GM19467 (cell line): ENCODE measurements around the gene MYO16.
A peak's percentile ranks its signal among the peaks of the same experiment; 100 is the strongest.
"Not testable (repeated sequence)": the region's sequence is repeated elsewhere in the genome, so short reads cannot be mapped to it uniquely, and the experiment has no call there.

Source experiments
- ATAC-seq: cut with Tn5 transposase; IDR thresholded peaks from one replicate; pipeline ENCODE4 v1.9.1; 2021; ENCODE audit warnings: mild to moderate bottlenecking, moderate library complexity; ENCODE audit not compliant: unreplicated experiment

Gene MYO16

DNA sequence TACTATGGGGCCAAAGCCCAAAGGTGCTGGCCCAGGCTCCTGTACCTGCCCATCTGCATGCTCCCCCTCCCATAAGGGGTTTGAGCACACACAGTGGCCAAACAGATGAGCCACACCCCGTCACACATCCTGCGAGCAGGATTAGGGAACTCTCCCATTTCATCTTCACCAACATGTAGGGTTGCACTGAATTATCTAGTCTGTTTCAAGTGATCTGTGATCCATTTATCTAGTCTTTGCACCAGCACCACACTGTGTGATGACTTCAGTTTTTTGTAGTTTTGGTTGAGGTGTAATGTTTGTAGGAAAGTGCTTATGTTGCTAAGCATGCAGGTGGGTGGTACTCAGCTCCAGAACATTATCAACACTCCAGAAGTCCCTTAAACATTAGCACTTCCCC is 249.3 kb downstream of the MYO16 start:
- ATAC-seq, result no peak

DNA sequence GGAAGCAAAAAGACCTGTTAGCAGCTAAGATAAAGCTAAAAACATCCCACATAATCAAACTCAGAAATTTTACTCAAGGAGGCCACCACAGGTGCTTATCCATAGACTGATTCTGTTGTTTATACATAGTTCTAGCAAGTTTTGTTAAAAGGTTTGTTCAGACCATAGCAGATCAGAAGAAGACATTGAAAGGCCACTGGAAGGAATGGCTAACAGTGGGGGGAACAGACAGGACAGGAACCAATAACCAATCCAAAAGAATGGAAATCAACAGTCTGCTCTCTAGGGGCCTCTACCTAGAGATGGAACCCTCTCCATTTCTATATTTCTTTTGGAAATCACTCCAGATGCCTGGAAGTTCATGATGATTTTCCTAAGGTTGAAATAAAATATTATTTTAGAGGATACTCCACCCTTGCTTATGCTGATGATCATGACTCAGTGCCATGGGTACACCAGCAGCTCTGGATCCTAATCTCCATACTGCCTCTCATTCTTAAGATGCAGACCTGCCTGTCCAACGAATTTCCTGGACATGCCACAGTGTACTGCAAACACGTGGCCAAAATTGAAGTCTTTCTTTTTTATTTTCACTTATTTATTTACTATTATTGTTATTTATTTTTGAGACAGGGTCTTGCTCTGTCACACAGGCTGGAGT is 260.0 kb downstream of the MYO16 start:
- no peak for ATAC-seq

DNA sequence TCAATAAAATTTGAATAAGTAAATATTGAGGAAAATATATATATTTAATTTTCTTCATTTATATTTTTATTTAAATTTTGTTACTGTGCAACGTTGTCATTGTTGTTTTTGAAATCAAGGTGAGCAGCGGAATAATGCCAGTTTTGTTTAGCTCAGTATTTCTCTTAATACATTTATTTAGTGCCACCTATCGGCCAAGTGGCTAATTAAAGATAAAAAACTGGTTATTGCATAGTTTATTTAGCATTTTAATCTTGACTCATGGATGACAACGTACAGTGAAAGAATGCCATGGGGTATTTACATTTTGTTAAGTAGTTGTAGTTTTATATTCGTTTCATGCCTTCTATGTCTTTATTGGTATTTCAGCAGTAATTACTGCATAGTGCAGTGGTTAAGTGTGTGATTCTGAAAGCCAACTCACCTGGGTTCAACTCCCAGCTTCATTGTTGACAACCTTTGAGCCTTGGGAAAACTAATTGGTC is 265.9 kb downstream of the MYO16 start:
- ATAC-seq, result no peak

DNA sequence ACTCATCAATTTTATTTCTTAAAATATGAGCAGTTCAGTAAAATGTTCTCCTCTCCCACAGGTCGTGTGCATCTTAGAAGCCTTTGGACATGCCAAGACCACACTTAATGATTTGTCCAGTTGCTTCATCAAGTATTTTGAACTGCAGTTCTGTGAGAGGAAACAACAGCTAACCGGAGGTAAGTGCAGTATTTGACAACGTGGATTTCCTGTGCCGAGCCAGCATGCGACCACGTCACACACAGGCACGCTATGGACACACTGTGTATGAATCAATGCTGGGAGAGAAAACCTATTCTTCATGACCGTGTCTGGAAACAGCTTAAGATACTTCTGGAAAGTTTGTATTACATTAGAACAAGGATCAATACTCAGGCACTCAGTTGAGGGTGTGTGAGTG is 268.5 kb downstream of the MYO16 start:
- ATAC-seq, result no peak

DNA sequence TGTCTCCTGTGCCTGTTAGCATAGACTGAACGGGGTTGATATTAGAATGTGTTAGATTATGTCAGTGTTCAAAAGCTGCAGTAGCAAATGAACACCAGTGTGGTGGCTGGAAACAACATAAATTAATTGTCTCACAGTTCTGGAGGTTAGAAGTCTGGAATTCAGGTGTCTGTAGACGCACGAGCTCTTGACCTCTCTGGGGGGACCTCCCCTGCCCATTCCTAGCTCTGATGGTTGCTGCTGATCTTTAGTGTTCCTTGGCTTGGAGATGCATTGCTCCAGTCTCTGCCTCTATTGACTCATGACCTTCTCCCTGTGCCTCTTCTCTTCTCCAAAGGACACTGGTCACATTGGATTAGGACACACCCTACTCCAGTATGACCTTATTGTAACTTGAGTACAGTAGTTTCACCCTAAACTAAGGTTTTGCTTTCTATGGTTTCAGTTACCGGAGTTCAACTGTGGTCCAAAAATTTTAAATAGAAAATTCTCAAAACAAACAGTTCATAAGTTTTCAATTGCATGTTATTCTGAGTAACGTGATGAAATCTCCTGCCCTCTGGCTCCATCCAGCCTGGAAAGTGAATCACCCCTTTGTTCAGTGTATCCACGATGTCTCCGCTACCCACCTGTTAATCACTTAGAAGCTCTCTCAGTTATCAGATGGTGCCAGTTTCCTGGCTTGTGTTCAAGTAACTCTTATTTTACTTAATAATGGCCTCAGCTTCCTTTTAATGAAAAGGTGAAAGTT is 273.2 kb downstream of the MYO16 start:
- no peak for ATAC-seq

DNA sequence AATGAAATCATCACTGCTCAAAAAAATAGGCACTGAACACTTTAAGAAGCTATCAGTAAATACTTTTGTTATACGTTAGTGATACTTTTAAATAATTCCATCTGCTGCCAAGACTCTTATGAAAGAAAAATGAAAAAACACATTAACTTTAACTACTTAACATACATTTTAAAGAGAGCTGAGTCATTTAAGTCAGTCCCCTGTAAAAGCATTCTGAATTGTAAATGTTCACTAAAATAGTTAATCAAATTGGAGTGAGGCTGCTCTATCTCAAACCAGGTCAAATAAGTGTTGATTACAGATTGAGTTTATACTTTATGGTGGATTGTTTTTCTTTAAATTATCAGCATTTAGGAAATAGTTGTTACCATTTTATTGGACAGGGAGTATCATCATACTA is 274.2 kb downstream of the MYO16 start:
- no peak for ATAC-seq

DNA sequence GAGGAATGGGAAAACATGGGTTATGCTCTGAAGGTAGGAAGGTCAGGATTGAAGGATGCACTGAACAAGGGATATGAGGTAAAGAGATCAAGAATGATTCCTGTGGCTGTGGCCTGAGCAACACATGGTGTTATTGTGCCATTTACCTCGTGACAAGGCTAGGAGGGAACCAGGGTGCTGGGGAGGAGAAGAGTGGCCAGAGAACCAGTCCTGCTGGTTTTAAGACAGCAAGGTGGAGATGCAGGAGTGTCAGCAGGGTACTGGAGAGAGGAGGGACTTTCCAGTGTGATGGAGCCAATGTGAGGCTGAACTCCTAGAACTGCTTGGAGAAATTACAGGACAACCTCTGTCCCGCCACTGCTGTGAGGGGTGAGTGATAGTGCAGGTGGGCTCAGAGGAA is 282.4 kb downstream of the MYO16 start:
- no peak for ATAC-seq

DNA sequence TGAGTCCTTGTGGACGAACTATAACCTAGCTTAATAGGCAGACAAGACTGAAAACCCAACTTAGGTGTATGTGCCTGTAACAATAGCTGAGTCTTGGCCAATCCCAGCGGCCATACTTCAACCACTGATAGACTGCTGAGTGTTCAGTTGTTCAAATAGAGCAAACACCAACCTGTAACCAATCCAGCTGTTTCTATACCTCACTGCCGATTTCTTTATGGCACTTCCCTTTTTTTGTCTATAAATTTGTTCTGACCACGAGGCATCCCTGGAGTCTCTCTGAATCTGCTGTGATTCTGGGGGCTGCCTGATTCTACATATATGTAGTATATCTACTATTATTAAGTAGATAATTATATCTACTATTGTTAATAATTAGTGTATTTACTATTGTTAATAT is 284.3 kb downstream of the MYO16 start:
- not testable (repeated sequence) for ATAC-seq

DNA sequence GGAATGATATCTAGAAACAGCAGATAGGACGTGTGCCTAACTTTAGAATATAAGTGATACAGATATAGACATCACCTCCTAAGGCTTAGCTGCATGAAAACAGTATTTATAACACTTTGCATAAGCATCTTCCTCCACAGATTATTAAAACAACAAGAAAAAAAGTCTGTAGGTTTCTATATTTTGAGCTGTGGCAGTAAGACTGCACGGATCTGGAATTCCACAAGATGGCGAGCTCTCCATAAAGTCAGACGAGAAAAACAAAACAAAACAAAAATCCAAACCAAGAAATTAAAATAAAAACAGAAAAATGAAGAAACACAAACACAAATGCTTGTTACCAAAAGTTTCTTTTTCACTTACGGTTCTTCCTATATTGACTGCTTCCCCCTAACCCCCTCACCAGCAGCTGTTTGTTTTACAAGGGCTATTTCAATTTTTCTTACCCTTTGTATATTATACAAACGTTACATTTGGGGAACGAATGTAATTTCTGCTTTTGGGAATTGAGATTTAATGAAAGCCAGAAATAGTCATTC is 285.8 kb downstream of the MYO16 start:
- ATAC-seq, result no peak

DNA sequence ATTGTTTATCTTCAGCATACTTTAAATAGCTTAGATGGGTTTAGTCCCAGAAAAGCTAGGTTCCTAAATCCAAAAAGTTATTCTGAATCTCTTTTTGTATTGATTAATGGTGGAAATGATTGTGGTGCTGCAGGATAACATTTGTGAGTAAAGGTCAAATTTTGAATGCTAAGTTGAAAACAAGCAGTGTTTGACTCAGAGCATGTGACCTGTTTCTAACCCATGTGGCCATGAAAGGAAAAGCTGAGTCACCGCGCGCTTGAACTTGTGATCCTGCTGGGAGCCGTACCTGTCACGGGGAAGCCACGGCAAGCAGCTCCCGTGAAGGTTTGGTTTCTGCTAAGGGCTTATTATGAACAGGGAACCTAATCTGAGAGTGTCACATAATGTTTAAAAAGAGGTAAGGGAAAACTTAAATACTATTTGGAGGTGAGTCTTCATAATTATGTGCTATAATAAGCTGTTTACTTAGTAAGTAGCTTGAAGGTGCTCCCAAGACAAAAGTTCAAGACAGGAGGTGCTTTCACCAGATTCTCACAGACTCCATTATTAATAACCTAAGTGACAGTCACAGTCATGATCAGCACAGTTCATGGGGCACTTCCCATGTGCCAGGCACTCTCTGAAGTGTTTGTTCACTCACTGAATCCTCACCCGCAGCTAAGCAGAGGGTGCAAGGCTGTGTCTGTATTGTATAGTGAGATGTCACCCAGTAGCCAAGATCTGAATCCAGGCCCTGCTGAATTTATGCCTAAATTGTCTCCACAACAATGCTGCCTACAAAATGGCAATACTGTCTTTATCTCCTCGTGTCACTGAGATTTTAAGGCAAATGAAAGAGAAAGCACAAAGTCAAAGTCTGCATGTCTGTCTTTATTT is 286.5 kb downstream of the MYO16 start:
- peak; percentile 80 for ATAC-seq

DNA sequence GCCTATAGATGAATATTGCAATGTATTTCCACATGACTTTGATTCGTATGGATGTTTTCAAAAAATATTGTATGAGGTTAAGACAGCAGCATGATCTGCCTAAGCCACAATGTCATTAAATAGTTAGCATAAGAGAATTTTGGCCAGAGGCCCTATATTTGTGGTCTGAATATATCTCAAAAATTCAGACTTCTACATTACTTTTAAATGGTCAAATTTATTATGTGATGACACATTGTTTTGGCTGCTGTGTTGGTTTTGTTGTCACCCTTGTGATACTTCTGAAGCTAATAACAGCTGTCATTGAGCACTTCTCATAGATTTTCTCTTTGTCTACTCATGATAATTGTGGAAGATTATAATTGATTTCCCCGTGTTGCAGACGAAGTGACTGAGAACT is 288.2 kb downstream of the MYO16 start:
- no peak for ATAC-seq

DNA sequence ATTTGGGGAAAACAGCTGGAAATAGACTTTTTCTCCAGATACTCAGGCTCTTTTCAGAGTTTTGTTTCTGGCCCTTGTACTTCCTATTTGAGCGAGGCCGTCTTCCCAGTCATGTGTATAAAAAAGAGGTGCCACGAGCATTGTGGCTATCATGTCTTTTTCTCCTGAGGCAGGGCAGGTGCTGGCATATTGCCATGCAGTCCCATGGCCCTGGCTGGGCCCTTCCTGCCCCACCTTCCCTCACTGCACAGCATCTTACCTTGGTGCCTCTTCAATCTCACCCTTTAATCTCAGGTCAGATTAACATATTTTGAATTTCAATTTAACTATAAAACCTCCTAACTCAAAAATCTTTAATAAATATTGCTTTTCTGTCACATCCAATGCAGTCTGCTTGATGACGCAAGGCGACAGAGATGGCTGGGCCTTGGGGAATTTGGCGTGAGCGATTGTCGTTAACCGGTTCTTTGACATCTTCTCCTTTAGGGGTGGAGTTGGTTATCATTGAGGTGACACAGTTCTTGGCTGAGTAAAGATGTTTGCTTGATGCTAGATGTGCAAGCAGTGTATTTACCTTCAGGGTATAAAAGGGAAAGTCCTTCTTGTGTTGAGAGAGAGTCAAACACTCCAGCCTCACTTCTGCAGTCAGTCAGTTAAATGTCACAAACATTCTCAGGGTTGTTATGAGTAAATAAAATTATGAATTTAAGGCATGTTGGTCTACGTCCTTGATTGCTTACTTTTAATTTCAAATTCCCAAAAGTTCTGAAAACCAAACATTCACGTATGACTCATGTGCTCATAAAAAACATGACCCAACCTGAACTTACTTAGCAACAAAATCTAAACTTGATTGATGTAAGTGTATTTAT is 289.9 kb downstream of the MYO16 start:
- no peak for ATAC-seq

DNA sequence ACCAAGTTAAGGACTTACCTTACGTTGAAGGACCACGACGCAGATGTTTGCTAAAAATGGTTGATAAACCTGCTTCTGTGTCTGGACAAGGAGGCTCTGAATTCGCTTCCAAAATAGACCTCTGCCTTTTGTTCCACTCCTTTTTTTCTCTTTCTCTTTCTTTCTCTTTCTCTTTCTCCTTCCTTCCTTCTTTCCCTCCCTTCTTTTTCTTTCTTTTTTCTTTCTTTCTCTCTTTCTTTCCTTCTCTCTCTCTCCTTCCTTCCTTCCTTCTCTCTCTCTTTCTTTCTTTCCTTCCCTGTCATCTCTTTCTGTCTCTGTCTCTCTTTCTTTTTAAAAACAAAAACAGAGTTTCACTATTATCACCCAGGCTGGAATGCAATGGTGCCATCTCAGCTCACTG is 290.7 kb downstream of the MYO16 start:
- no peak for ATAC-seq

DNA sequence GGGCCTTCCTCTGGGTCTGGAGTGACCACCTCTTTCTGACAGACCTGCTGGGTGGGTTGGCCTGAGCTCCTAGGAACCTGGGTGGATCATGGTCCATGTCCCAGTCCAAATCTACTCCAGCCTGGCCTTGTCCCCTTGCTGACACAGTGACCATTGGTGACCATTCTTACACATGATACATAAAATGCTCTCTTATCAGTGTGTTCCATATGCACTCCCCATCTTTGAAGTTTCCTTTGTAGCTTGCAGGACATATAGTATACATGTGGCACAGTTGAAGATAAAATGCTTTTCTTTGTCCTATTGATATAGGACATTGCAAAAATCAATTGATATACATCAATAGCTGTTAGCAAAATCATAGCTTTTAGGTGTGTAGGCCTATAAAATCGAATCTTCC is 291.8 kb downstream of the MYO16 start:
- ATAC-seq, result no peak

DNA sequence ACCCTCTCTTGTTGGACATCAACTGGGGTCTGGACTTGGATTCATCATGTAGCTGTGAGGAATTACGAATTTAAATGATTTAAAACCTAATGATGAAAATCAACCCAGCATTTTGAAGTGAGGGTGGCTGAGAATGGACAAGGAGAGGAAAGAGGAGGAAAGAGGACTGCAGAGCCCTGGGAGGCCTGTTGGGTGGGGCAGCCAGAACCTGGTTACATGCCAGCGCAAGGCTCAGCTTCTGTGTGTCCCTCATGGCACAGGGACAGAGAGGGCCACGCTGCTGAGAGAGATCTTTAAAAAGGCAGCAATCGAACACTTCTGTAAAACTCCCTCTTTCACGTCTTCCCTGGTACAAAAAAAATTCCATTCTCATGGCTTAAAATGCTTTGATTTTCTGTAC is 292.7 kb downstream of the MYO16 start:
- ATAC-seq, result no peak

DNA sequence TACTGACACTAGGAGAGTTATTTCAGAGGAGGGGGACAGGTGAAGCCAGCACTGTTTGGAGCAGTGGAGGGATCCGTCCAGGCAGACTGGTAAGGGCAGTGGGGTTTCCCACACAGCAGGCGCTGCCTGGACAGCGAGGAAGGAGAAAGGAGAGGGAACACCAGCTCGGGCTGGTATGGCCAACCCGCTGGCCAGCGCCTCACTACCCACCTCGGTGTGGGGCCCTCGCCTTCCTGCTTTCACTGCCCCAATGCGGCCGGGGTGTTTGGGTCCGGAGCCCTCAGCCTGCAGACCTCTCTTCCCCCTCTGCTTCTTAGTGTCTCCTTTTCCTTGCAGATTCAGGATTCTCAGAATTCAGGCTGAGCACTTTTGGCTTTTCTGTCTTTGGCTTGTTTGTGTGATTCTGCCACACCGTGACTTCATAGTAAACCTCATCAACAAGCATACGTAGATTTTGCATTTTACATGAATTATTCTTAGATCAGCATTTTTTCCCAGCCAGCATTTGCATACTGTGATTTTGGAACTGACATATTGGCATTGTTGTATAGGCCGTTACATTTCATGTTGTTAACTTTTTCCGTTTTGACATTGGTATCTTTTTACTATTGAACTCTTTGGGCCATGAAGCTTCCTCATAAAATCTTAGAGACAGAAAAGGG is 294.1 kb downstream of the MYO16 start:
- no peak for ATAC-seq

DNA sequence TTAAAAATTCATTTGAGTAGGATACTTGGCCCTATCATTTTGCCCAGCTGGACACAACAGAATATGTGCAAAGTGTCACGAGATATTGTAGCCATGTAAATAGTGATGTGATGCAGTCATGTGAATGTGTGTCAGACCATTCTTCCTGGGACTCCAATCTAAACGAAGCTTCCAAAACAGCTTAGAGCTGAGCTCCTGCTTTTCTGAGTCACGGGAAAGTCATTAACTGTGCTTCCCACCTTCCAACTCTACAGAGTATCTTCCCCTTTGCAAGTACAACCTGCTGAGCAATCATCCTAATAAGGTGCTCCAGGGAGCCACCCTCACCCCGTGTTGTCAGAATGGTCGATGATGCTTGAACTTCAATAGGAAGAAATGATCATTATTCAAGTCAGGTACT is 294.7 kb downstream of the MYO16 start:
- ATAC-seq, result no peak

DNA sequence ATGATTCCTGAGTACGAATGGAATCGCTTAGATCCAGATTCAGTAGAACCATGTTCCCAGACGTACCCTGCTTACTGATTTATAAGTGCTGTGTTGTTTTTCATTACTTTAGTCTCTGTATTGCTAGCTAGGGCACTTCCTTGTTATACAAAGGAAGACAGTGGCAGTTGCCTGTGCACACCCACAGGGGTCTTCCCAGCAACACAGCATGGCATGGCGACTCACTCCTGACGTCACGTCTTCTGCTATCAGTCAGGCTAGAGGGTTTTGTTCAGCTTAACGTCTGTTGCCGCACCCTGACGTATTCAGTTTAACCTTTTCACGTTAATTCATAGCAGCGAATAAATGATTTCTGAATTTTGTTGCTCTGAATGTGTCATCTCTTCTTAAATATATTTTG is 295.1 kb downstream of the MYO16 start:
- ATAC-seq, result no peak

DNA sequence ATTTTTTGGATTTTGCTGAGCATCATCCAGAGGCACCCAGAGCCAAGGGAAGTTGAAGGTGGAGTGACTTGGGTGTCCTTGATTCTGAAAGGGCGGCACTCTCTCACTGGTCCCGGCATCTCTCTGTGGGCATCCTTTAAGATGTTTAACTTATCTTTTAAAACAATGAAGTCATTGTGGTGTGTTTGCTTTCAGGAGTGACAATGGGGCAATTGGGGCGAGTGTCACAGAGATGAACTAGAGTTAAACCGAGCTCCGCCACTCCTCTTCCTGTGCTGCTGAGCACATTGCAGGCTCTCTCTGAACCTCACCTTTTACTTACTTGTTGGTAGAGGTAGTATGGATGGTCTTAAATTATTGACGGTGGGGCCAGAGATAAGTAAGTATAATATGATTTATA is 295.7 kb downstream of the MYO16 start:
- ATAC-seq, result no peak

DNA sequence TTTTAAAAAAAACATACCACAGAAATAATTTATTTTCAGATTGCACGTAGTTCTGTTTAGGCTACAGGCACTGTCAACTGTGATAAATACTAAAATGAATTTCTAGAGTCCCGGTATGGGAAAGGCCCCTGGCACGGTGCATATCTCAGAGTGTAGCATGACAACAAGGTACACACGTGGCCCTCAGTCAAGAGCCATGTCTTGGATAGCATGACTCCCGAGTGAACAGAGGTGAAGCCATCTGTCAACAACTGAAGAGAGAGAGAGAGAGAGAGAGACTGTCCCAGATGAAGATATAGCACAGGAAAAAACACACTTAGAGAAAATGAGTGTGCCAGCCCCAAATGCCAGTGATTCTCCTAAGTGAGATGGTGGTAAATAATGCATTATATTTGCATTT is 297.5 kb downstream of the MYO16 start:
- no peak for ATAC-seq
